ENCODE results near the gene PREB.

DNA sequence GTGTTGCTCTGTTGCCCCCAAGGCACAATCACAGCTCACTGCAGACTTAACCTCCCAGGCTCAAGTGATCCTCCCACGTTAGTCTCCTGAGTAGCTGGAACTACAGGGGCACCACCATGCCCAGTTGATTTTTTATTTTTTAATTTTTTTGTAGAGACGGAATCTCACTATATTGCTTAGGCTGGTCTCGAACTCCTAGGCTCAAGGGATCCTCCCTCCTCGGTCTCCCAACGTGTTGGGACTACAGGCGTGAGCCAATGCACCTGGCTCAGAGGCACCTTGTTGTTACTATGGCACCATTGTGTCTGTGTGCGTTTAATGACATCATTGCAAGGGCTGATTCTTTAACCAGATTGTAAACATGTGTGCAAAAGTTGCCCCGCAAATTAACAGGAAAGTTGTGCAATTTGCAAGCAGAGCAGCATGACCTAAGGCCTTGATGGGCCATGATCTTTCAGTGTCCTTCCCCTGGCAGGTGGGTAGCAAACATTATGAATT is 37.0 kb upstream of the PREB start:
- TF ChIP-seq, protein P1, sequence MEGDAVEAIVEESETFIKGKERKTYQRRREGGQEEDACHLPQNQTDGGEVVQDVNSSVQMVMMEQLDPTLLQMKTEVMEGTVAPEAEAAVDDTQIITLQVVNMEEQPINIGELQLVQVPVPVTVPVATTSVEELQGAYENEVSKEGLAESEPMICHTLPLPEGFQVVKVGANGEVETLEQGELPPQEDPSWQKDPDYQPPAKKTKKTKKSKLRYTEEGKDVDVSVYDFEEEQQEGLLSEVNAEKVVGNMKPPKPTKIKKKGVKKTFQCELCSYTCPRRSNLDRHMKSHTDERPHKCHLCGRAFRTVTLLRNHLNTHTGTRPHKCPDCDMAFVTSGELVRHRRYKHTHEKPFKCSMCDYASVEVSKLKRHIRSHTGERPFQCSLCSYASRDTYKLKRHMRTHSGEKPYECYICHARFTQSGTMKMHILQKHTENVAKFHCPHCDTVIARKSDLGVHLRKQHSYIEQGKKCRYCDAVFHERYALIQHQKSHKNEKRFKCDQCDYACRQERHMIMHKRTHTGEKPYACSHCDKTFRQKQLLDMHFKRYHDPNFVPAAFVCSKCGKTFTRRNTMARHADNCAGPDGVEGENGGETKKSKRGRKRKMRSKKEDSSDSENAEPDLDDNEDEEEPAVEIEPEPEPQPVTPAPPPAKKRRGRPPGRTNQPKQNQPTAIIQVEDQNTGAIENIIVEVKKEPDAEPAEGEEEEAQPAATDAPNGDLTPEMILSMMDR (IDR thresholded peaks at IDR 0.05) = no peak
- no peak for TF ChIP-seq POLR2A (IDR thresholded peaks at IDR 0.05)
